AG09309 (cell line): ENCODE data around the gene PLEKHG1.

ENCODE experiments used
- DNase-seq: peaks from one replicate; pipeline ENCODE4 v3.0.0-alpha.2; 2010; ENCODE audit warnings: low read depth
- H3K4me3 ChIP-seq: 2 replicates; pipeline ENCODE4 v1.5.1; 2011; ENCODE audit warnings: mild to moderate bottlenecking, low read depth, low read length, moderate library complexity; ENCODE audit not compliant: control insufficient read depth
- TF ChIP-seq, protein P1 (sequence below): IDR thresholded peaks from 2 replicates; pipeline ENCODE4 v1.5.1; 2011; ENCODE audit warnings: mild to moderate bottlenecking, low read depth, low read length, inconsistent platforms; ENCODE audit not compliant: insufficient read depth, control insufficient read depth; ENCODE audit errors: missing control alignments

Gene PLEKHG1

DNA sequence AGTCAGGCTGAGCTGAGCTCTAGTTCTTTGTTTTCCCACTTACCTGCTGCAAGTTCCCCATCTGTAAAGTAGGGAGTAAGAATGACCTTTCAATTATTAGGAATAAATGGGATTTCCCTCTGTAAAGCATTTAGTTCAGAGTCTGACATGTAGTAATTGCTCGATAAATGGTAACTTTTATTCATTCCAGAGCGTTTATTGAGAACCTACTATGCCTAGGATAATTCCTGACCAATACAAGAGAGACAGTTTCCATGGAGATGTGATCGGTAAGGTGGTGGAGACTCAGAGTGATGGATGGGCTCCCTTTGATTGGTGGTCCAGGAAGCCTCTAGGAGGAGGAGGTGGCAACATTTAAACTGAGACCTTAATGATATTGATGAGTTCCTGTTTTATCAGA, 5.6 kb downstream of the PLEKHG1 start:
- H3K4me3 ChIP-seq: no peak overlapping the region
- DNase-seq: no peak
- TF ChIP-seq, protein P1, sequence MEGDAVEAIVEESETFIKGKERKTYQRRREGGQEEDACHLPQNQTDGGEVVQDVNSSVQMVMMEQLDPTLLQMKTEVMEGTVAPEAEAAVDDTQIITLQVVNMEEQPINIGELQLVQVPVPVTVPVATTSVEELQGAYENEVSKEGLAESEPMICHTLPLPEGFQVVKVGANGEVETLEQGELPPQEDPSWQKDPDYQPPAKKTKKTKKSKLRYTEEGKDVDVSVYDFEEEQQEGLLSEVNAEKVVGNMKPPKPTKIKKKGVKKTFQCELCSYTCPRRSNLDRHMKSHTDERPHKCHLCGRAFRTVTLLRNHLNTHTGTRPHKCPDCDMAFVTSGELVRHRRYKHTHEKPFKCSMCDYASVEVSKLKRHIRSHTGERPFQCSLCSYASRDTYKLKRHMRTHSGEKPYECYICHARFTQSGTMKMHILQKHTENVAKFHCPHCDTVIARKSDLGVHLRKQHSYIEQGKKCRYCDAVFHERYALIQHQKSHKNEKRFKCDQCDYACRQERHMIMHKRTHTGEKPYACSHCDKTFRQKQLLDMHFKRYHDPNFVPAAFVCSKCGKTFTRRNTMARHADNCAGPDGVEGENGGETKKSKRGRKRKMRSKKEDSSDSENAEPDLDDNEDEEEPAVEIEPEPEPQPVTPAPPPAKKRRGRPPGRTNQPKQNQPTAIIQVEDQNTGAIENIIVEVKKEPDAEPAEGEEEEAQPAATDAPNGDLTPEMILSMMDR: no peak

DNA sequence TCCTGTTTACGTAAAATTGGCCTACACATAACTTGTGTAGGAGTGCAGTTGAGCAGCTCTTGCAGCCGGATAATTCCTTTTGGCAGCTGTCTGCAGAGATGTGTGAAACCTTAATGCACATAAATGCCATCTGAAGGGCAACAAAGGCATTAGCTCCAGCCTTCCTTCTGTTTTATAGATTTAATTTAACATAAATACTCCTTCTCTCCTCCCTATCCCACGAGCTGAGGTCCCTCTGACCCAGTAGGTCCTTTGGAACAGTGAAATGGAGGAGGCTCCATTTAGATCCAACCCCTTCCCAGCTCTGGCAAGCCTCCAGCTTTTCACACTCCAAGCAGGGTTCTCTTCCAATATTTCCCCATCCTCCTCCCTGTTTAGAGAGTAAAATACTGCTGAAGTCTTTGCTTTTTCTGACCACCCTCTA, 6.5 kb downstream of the PLEKHG1 start:
- TF ChIP-seq, protein P1: no peak
- H3K4me3 ChIP-seq: no peak overlapping the region
- no peak for DNase-seq

DNA sequence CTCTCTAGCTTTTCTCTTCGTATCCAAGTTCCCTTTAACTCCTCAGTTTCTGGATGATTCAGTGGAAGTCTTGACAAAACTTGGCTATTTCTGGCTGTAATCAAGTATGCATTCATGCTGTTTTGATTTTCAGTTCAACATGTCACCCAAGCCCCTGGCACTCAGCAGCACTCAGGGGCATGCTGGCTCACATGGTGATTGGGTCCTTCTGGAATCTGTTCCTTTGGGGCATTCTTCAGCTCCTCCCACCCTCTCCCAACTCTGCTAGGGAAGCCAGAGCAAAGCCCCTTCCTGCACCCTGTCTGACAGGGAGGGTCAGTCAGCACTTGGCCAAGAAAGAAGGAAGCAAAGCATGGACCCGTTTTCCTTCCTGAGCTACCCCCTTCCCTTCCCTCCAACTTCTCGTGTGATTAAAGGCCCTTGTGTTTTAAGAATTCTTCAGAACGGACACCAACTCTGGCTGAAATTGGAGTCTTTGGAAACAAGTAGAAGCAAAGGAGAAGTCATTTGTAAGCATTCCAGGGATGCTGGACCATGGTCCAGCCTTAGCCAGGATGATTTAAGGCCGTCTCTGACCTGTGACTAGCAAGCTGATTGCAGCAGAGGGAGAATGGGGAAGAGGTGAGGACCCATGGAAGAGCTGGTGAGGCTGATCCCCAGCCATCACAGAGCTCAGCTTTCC, 7.1 kb downstream of the PLEKHG1 start:
- DNase-seq: no peak
- TF ChIP-seq, protein P1: no peak
- no peak overlapping the region for H3K4me3 ChIP-seq

DNA sequence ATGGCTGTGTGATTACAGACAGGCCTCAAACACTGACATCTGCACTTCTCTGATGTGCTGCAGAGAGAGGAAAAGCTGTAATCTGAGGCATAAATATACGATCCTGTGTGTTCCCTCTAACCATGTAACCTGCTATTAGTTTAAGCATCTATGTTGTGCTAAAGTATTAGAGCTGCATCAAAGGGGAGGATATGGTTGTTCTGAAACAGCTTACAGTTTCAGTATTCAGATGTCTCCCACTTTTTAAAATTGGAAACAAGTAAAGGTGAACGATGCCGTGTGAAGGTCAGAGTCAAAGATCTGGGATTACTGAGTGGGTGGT, 7.6 kb downstream of the PLEKHG1 start:
- no peak for DNase-seq
- TF ChIP-seq, protein P1: no peak
- H3K4me3 ChIP-seq: no peak overlapping the region

DNA sequence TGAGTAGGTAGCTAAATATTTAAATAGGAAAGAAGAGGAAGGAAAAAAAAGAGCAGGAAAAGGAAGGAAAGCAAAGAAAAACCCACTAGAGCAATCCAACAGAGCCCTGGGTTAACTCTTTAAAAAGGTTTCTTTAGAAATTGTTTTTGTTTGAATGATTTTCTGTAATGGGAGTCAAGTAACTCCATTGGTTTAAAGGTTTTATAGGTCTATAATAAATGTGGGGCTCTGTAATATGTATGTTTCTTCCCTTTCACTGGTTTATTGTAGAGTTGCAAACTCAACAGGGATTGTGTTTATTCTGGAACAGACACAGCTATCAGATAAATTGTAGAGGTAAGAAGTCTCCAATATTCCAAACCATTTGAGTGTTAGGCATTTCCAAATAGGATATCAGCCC, 10.9 kb downstream of the PLEKHG1 start:
- TF ChIP-seq, protein P1: no peak
- H3K4me3 ChIP-seq: no peak overlapping the region
- no peak for DNase-seq

DNA sequence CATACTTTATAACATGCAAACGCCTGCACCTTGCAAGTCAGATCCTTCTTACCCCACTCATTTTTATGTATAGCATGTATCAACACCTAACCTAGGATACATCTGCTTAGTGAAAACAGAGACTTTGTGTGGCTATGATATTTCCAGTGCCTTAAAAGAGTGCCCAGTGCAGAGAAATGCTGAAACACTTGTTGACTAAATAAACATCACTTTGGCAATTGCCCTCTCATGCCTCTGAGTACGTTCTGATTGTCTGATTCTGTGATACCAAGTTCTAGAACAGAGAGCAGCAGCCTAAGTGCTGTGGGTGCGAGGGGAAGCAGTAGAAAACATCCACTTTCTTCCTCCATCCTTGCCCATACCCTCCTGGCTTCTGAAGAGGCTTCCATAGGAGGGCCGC, 13.6 kb downstream of the PLEKHG1 start:
- H3K4me3 ChIP-seq: no peak overlapping the region
- TF ChIP-seq, protein P1: no peak
- no peak for DNase-seq

DNA sequence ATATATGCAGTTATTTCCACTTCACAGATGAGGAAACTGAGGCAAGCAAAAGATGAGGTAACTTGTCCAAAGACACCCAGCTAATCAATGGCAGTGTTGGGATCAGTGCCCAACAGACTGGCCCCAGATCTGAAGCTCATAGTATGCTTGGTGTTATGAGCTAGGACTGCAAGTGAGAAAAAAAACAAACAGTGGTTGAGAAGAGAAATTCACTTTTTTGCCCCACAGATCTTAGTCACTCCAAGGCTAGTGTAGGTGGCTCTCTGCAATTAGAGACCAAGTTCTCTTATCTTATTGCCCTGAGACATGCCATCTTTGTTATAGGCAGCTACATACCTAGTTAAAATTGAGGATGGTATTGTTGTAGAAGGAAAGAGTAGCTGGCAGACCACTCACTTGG, 16.3 kb downstream of the PLEKHG1 start:
- H3K4me3 ChIP-seq: no peak overlapping the region
- no peak for DNase-seq
- TF ChIP-seq, protein P1: no peak
